Cortex of kidney (tissue), 1 donor: ENCODE measurements around the gene GNG10.
A peak's percentile ranks its signal among the peaks of the same experiment; 100 is the strongest.
"Not testable (repeated sequence)": the region's sequence is repeated elsewhere in the genome, so short reads cannot be mapped to it uniquely, and the experiment has no call there.

ENCODE experiments used
- DNase-seq: peaks from one replicate; lab custom pipeline; 2025; lab: John Stamatoyannopoulos, UW

The GNG10 gene

DNA sequence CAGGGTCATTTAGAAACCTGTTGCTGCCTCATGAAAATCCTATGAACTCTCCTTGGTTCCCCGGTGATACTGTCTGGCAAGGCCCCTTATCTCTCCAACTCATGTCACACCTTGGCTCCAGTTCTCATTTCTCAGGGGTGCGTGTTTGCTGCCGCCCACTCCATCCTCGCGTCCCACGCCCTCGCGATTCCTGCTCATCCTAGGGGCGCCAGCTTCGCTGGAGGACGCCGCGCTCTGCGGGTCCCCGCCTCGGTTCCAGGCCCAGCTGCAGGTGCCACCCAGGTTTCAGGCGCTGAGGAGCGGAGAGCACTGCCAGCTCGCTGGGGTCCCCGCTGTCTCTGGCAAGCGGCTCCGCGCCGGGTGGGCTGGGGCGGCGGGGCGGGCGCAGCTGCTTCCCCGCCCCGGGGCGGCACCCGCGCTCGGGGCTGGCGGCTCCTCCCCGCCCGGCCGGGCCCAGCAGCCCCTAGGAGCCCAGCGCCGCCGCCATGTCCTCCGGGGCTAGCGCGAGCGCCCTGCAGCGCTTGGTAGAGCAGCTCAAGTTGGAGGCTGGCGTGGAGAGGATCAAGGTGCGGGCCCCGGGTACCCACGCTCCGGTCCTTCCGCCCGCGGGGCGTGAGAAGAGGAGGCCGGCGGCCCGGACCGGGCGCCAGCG lies at the start of gene GNG10:
TSS of gene GNG10 (plus strand) at position 456 of the 652 bp plus-strand sequence. CDS start at position 486, 30 bp downstream.
- peak; percentile 7 for DNase-seq

DNA sequence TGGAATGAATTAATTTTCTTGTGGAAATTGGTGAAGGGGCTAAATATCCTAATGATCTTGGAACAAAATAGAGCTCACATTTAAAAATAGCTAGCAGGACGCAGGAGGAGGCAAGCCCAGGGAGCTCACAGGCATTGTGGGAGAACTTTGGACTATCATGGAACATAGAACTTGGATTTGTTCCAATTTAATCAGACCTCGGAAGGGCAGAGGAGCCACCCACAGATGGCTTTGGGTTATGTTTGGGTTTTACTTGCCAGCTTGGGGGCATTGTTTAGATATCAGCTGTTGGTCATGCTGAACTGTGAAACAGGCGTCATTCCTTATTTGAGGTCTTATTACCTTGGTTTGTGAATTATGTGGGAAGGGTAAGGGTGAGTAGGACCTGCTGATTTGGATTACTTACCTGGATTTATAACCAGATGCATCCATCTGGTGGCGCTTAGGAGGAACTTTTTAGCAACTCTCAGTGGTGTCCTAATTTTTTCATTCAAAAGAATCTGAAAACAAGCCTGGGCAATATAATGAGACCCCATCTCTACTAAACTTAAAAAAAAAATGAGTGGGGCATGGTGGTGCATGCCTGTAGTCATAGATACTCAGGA lies 47.9 kb upstream of the GNG10 start:
- no peak for DNase-seq

DNA sequence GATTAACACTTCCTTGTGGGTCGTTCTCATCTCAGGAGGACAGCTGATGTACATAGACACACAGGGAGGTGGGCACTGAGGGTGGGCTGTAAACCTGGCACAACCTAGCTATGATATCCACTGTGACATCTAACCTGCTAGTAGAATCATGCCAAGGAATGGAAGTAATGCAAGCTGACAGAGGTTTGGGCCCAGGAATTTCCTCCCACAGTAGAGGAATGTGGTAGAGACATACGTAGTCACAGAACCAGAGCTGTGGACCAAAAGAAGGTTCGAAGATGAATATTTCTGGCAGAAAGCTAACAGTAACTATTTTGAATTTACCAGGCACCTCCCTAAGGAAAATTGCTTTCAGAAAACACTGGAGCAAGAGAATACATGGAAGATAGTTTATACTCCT lies 45.5 kb upstream of the GNG10 start:
- no peak for DNase-seq

DNA sequence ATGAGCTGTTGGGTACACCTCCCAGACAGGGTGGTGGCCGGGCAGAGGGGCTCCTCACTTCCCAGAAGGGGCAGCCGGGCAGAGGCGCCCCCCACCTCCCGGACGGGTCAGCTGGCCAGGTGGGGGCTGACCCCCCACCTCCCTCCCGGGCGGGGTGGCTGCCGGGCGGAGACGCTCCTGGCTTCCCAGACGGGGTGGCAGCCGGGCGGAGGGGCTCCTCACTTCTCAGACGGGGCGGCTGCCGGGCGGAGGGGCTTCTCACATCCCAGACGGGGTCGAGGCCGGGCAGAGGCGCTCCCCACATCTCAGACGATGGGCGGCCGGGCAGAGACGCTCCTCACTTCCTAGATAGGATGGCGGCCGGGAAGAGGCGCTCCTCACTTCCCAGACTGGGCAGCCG lies 44.1 kb upstream of the GNG10 start:
- DNase-seq: not testable (repeated sequence)

DNA sequence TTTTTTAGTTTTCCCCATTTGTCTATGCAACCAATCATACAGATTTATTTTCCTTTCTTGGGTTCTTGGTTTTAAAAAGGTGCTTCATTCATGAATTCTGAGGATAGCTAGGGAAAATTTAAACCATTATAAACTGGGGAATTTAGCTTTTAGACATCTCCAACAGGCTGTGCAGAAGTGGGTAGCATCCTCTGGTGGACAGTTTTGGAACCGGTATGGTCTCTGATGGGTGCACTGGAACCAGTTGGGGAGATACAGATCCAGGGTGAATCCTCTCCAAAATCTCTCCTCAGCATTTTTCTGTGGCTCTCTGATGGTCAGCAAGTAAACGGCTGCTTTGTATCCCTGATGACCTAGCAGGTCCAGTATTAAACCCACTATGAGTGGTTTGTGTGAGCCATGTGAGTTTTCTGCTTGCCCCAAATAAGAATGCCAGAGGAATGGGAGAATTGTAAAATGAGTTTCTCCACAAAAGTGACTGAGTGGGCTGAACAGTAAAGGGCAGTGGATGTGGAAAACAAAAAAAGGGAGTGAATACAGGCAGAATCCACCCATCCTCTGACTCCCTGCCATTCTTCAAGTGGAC lies 39.4 kb upstream of the GNG10 start:
- DNase-seq: no peak

DNA sequence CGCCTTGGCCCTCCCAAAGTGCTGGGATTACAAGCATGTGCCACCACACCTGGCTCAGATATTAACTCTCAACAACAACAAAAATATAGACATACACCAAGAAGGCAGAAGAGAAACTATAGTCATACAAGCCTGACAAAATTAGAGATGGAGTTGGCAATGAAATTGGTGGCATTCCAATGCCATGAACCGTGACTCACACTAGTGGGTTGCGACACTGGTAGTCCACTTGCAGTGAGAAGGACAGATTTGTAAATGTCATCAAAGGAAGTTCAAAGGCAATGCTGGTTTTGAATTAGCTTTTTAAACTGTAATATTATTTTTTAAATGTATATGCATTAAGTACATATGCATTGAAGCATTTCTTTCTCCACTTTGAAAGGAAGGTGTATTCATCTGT lies 38.8 kb upstream of the GNG10 start:
- DNase-seq: no peak

DNA sequence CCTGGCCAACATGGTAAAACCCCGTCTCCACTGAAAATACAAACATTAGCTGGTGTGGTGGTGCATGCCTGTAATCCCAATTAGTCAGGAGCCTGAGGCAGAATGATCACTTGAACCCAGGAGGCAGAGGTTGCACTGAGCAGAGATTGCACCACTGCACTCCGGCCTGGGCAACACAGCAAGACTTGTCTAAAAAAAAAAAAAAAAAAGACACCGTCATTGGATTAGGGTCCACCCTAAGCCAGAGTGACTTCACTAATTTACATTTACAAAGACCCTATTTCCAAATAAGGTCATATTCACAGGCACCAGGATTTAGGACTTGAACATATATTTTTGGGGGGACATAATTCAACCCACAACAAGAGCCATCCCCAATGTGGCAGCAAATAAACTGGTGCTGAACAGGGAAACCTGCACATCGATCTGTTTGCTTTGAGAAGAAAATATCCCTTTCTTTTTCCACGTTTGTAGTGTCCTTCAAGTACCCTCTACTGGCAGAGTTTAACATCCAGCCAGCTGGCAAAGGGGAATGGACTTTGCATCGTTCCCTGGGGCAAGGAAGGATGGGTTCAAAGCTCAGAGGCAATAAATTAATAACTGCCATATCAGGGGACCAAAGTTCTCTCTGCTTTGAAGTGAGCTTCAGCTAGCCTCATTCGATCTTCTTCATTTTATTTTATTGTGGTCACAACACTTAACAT lies 34.0 kb upstream of the GNG10 start:
- no peak for DNase-seq

DNA sequence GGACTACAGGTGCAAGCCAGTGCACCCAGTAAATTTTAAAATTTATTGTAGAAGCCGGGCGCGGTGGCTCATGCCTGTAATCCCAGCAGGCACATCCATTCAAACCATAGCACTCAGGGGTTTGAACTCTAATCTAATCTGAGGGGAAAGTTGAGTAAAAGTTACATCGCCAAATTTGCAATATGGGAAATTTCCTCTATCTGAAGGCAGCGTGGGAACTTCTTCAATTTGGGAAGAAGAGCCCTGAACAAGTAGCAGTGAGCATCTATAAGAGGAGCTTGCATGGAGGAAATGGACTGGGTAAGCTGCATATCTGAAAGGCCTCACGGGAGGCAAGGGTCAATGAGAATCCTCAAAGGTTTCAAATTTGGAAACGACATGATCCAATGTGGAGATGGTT lies 33.0 kb upstream of the GNG10 start:
- no peak for DNase-seq

DNA sequence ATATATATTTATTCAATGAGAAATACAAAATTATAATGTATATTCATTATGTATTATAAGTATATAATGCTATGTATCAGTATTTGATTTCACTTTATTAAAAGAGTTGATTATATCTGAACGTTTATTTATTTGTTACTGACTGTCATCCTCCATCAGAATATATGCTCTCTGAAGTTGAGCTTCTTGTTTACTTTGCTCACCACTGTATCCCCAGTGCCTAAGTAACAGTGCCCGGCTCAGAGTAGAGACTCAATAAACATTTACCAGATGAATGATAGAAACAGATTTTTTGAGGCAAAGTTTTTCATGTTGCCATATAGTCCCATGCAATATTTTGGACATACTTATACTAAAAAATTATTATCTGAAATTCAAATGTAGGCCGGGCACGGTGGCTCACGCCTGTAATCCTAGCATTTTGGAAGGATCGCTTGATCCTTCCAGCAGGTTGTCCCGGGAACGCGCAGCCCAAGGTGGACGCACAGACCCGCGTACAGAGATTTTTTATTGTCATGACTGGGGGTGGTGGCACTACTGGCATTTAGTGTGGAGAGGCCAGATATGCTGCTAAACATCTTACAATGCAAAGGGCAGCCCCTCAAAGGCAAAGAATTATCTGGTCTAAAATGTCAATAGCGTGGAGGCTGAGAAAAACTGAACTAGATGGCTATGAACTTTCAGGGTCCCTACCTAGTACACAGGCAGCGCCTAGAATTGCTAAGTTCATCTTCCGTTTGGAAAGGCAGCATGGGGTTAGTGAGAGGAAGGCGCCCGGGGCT lies 31.0 kb upstream of the GNG10 start:
- DNase-seq: no peak

DNA sequence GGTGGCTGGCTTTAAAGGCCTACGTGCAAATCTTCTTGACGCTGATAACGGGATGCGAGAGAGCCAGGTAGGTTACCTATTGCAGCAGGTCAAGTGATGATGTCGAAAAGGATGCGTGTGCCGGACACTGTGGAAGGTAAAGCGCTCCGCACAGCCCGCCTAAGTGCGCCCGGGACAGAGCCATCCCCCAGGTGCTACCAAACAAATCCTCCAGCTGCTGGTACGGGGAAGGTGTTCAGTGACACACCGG lies 30.5 kb upstream of the GNG10 start:
- DNase-seq: no peak

DNA sequence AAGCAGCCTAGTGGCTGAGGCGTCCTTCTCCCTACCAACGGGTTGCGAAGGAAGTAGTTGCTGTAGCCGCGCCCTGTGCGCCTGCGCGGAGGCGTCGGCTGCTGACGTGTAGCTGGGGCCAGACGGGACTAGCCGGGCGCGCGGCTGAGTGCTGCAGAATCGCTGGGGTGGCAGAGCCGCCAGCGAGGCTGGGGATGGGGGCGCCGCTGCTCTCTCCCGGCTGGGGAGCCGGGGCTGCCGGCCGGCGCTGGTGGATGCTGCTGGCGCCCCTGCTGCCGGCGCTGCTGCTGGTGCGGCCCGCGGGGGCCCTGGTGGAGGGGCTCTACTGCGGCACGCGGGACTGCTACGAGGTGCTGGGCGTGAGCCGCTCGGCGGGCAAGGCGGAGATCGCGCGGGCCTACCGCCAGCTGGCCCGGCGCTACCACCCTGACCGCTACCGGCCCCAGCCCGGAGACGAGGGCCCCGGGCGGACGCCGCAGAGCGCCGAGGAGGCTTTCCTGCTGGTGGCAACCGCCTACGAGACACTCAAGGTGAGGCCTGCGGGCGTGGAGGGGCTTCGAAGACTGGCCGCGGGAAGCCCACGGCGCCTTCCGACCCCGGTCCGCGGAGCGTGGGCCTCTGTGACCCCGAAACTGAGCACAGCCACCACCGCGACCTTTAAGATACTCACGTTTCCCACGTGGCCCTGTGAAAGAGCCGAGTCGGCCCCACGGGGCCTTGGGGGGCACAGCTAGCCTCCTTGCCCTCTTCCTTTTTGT lies 30.0 kb upstream of the GNG10 start, which contains the start of gene DNAJC25:
TSS of gene DNAJC25 (plus strand) at position 121 of the 758 bp plus-strand sequence. CDS start at position 195, 74 bp downstream.
- DNase-seq: peak; percentile 15

DNA sequence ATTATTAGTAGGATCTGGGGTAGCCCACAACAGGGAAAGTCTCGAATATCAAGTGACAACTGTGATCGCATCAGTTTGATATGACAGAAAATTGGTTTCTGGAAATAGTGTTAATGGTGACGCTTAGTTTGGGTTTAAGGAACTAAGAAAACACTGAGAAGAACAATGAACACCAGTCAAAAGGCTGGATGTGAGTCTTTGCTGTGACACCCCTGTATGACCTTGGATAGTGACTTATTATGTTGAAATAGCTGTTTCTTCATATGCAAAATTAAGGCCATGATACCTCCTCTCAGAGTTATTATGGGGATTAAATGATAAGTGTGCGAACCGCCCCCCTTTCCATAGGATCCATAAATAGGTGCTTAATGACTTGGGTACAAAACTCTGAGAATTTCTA lies 29.3 kb upstream of the GNG10 start:
- no peak for DNase-seq

DNA sequence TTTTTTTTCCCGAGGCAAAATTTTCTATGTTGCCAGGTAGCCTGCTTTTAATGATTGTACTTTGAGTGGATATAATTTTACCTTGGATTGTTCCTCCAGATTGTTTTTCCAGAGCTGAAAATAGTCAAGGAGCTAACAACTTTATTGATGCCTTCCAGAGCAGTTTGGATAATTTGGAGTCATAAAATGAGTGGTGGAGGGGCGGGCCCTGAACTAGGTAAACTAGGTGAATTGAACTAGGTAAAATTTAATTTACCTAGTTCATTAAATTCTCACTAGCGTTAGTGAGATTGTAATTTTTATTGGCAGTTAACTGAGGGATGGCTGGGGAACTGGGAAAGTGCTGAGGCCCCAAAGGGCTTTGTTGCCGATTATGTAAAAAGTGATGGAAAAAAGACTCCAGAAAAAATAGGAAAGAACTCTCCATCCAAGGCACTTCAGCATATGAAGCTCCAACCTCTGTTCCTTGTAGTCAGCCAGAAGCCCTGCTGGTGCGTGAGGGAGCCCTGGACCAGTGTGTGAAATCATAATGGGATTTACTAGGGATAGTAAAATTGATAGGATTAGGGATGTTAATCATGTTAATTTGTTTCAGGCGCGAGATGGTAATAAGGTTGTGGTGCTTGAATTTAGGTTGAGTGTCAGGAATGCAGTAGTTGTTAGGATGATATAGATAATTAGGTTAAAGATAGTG lies 28.6 kb upstream of the GNG10 start:
- no peak for DNase-seq

DNA sequence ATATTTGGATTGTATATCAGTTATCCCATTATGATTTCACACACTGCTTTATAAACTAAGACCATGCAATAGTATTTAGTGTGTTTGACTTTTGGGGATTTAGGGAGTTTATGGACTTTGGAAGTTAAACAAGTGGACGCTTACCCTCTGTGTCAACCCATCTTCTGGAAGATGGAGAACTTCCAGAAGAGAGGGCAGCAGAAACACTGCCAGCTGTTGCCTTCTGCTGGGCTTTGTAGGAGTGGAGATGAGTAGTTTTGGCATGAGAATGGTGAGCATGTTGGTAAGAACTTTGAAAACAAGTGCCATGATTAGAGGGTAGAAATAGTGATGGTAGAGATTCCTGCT lies 28.0 kb upstream of the GNG10 start:
- DNase-seq: no peak

DNA sequence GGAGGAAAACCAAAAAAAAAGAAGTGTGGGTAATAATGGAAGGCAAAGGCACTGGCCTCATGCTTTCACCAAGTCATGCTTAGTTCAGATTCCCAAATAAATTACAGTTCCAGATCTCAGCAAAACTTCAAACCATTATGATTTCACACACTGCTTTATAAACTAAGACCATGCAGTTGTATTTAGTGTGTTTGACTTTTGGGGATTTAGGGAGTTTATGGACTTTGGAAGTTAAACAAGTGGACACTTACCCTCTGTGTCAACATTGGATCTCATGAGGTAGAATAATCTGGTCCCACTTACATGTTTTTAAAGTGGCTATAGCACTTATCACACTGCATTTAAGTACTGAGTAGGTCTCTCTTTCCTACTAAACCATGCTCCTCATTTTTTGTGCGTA lies 26.5 kb upstream of the GNG10 start:
- DNase-seq: no peak

DNA sequence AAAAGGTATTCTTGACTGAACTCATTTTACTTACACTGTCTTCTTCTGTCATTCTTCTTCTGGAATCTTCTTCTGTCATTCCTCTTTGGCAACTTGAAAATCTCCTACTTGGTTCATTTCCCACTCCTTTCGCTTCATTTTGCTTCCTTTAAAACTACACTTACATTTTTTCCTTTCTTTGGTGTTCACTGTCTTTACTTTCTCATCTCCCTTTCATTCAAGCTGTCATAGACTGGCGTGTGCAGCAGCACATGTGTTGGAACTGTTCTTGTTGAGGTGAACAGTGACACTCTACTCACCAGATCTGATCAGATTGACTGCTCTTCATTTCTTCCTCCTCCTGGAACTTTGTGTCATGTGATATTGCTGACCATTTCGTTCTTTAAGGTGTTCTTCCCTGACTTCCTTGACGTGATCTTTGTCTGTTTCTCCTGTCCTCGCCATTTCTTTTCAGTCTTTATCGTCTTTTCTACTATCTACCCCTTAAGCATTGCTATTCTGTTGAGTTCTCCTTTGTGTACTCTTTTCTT lies 23.9 kb upstream of the GNG10 start:
- DNase-seq: no peak

DNA sequence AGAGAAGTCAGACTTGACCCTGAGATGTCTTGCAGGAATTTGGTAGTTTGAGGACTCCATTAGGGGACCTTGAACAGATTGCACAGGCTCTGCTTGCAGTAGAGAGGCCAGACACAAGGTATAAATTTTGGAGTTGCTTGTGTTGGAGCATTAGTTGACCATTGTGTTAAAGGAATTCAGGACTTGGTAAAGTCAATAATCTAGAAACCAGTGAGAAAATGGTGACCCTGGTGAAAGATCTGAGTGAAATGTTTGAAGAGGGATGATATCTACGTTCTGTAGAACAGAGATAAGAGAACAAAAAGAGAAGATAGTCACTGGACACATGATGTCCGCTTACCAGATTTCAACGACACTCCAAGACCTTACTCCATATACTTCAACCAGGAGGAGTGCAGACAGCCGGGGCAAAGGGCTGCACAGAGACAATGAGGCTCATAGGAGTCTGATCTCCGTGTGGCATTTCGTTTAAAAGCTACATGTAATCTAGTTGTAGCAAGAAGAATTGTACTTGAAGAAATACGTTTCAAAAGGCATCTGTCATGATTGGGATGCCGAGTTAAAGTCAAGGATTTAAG lies 17.1 kb upstream of the GNG10 start:
- DNase-seq: no peak

DNA sequence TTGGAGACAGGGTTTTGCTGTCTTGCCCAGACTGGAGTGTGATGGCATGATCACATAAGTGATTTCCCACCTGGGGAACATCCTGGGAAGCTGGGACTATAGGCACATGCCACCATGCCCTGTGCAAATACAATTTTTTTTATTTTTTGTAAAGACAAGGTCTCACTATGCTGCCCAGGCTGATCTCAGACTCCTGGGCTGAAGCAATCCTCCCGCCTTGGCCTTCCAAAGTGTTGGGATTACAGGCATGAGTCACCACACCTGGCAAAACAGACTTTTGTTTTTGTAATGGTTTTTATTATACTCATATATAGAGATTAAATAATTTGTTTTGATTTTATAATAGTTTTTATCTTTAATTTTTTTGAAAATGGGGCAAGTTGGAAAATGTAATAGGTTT lies 15.6 kb upstream of the GNG10 start:
- DNase-seq: no peak

DNA sequence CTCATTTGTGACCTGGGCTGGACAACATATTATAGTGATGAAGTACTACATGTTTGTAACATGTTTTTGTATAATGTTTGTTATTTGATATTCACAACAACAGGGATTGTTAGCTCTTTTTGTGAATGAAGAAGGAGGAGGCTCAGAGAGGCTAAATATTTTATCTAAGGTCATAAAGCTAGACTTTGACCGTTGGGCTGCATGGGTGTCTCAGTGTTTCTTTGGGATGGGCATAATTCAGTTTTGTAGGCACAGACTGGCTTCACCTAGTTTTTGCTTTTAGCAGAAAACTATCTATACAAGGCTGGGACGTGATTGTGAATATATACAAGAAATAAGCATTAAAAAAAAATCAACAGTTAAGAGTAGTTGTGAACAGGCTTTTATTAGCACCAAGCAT lies 15.0 kb upstream of the GNG10 start:
- no peak for DNase-seq

DNA sequence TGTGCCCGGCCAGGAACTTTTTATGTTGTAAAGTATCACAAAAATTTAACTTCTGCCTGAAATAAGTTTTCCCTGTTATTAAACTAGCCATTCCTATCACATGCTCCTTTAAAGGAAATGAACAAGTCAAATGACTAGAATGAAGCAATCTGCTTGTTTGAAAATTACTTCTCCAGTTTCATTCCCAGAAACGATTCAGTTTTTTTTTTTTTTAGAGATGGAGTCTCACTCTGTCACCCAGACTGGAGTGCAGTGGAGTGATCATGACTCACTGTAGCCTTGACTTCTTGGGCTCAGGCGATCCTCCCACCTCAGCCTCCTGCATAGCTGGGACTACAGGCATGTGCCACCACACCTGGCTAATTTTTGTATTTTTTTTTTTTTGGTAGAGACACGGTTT lies 13.3 kb upstream of the GNG10 start:
- DNase-seq: no peak

DNA sequence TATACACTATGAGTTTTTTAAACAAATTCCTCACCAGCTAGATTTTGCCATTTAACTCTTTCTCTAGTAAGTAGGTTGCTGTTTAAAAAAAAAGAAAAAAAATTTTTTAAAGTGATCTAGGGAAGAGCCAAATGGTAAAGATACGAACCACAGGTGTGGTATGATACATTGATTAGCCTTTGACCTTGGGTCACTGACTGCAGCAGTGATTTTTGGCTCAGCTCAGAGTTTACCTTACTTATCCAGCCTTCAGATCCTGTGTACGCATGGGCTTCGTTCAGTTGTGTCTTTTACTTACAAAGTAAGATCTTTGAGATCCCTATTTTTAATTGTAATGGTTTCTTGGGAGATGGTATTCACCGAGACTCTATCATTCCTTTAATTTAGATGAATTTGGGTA lies 12.4 kb upstream of the GNG10 start:
- DNase-seq: no peak
